Astrocyte (in vitro differentiated cells and primary cell): ENCODE data around the gene RYR2. TPM values are rescaled to one million over a fixed set of nuclear protein-coding genes. Genes with fewer than 3 reads are reported as not detected.
"Not testable (repeated sequence)": the region's sequence is repeated elsewhere in the genome, so short reads cannot be mapped to it uniquely, and the experiment has no call there.

Source experiments
- DNase-seq: peaks from one replicate; pipeline ENCODE4 v3.0.0-alpha.2; 2010; ENCODE audit warnings: low read depth
- FAIRE-seq: peaks from 2 replicates; lab custom pipeline; 2011; peaks lifted over from hg19 to GRCh38; lab: Jason Lieb, UNC
- H2AFZ ChIP-seq: 2 replicates; pipeline ENCODE4 v1.6.0; 2012; ENCODE audit warnings: low read depth, low read length, inconsistent platforms
- H3K27ac ChIP-seq: 2 replicates; pipeline ENCODE4 v1.5.1; 2011; ENCODE audit warnings: low read depth, low read length, inconsistent platforms
- H3K27me3 ChIP-seq: 2 replicates; pipeline ENCODE4 v1.6.0; 2011; ENCODE audit warnings: low read length, inconsistent platforms; ENCODE audit not compliant: insufficient read depth
- H3K36me3 ChIP-seq: 2 replicates; pipeline ENCODE4 v1.5.1; 2011; ENCODE audit warnings: low read length, inconsistent platforms; ENCODE audit not compliant: insufficient read depth
- H3K4me1 ChIP-seq: 2 replicates; pipeline ENCODE4 v1.5.1; 2011; ENCODE audit warnings: low read length, inconsistent platforms; ENCODE audit not compliant: insufficient read depth
- H3K4me2 ChIP-seq: 2 replicates; pipeline ENCODE4 v1.6.0; 2012; ENCODE audit warnings: low read length, inconsistent platforms
- H3K4me3 ChIP-seq: 2 replicates; pipeline ENCODE4 v1.5.1; 2011; ENCODE audit warnings: low read depth, mild to moderate bottlenecking, low read length, inconsistent platforms; ENCODE audit not compliant: insufficient read depth
- H3K79me2 ChIP-seq: 2 replicates; pipeline ENCODE4 v1.6.0; 2012; ENCODE audit warnings: mild to moderate bottlenecking, low read length, inconsistent platforms; ENCODE audit not compliant: insufficient read depth
- H3K9ac ChIP-seq: 2 replicates; pipeline ENCODE4 v1.6.0; 2012; ENCODE audit warnings: mild to moderate bottlenecking, low read length, inconsistent platforms
- H3K9me3 ChIP-seq: 2 replicates; pipeline ENCODE4 v1.5.1; 2012; ENCODE audit warnings: low read depth, mild to moderate bottlenecking, low read length, inconsistent platforms; ENCODE audit not compliant: insufficient read depth
- H4K20me1 ChIP-seq: 2 replicates; pipeline ENCODE4 v1.6.0; 2012; ENCODE audit warnings: low read length, inconsistent platforms; ENCODE audit not compliant: insufficient read depth
- H3K27ac Mint-ChIP-seq: one replicate; pipeline ENCODE4 v1.8.0; 2021; ENCODE audit warnings: mild to moderate bottlenecking, mixed read lengths; ENCODE audit not compliant: unreplicated experiment
- H3K27me3 Mint-ChIP-seq: one replicate; pipeline ENCODE4 v1.8.0; 2021; ENCODE audit warnings: low read depth, mixed read lengths; ENCODE audit not compliant: unreplicated experiment
- H3K36me3 Mint-ChIP-seq: one replicate; pipeline ENCODE4 v1.8.0; 2021; ENCODE audit warnings: low read depth, mixed read lengths; ENCODE audit not compliant: unreplicated experiment
- H3K4me1 Mint-ChIP-seq: one replicate; pipeline ENCODE4 v1.8.0; 2021; ENCODE audit warnings: low read depth, mixed read lengths; ENCODE audit not compliant: unreplicated experiment
- H3K4me3 Mint-ChIP-seq: one replicate; pipeline ENCODE4 v1.8.0; 2021; ENCODE audit warnings: mild to moderate bottlenecking, moderate library complexity, mixed read lengths; ENCODE audit not compliant: unreplicated experiment
- H3K9me3 Mint-ChIP-seq: one replicate; pipeline ENCODE4 v1.8.0; 2021; ENCODE audit warnings: mild to moderate bottlenecking, mixed read lengths; ENCODE audit not compliant: unreplicated experiment
- CTCF ChIP-seq: IDR thresholded peaks from 2 replicates; pipeline ENCODE4 v1.5.1; 2011; ENCODE audit warnings: low read depth, mild to moderate bottlenecking, inconsistent platforms, low read length, moderate library complexity; ENCODE audit not compliant: insufficient read depth
- EZH2 ChIP-seq: IDR thresholded peaks from 2 replicates; pipeline ENCODE4 v1.6.1; 2012; ENCODE audit warnings: mild to moderate bottlenecking, low read length, inconsistent platforms; ENCODE audit not compliant: insufficient read depth
- total RNA-seq: library from RNA; stranded (reverse); gene quantifications from 2 replicates; pipeline ENCODE4 v1.2.1, GENCODE V29; 2021

The RYR2 gene
- total RNA-seq, 1 donor from 2014 or later = 0.30 TPM

- no peaks in the 10 kb centered on the region for H3K79me2 ChIP-seq
Measured at GRCh38 chr1:237838320-237838719, 796.3 kb downstream of the RYR2 start.

DNA sequence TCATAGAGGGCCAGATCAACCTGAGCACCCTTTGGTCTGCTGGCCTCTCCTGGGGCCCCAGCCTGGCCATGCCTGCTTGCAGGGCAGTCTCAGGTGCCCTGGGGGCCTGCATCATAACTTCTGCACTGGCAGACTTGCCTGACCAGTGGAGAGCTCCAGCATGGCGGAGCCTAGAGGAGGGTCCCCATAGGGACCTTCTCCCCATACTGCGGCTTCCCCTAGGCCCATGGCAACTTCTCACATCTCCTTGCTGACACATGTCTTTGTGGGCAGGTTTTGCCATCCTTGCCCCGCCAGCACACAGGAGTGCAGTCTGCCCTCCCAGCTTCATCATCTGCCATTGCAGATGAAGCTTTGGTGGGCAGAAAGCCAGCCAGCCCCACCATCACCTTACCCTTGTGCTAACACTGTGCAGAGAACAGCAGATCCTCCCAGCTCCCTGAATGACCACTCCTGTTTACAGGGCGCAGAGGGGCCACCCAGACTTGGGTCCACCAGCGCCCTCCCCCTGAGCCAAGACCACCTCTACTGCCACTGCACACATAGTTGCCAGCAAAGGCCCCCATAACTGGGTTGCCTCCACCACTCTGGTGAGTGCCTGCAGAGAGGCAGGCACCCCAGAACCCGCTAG lies 797.0 kb downstream of the RYR2 start:
- no peaks in the 10 kb centered on the region for H3K79me2 ChIP-seq
- Mint-ChIP-seq H3K9me3 (no peaks in the 10 kb centered on the region), H3K4me1 (no peaks in the 10 kb centered on the region), H3K27me3 (no peaks in the 10 kb centered on the region), H3K4me3 (no peak overlapping the region), H3K27ac (no peak overlapping the region), H3K36me3 (no peaks in the 10 kb centered on the region)
- DNase-seq = no peak
- H3K9ac ChIP-seq = no peak overlapping the region
- H3K4me1 ChIP-seq = no peaks in the 10 kb centered on the region
- H3K27me3 ChIP-seq = no peaks in the 10 kb centered on the region
- H3K27ac ChIP-seq = no peak overlapping the region
- no peaks in the 10 kb centered on the region for H4K20me1 ChIP-seq
- H3K36me3 ChIP-seq = no peaks in the 10 kb centered on the region
- H3K4me2 ChIP-seq = no peak overlapping the region
- H3K4me3 ChIP-seq = no peak overlapping the region
- TF ChIP-seq EZH2 (no peak), CTCF (no peak)
- no peak for FAIRE-seq
- H3K9me3 ChIP-seq = no peaks in the 10 kb centered on the region
- no peak overlapping the region for H2AFZ ChIP-seq

More at GRCh38 chr1:237838320-237838719, 796.3 kb downstream of the RYR2 start:
- Histone ChIP-seq H3K36me3 (no peaks in the 10 kb centered on the region), H3K27me3 (no peaks in the 10 kb centered on the region), H3K9me3 (no peaks in the 10 kb centered on the region), H4K20me1 (no peaks in the 10 kb centered on the region), H3K4me1 (no peaks in the 10 kb centered on the region), H3K9ac (no peak overlapping the region), H3K4me2 (no peak overlapping the region), H3K27ac (no peak overlapping the region), H3K4me3 (no peak overlapping the region), H2AFZ (no peak overlapping the region)
- no peak for FAIRE-seq
- Mint-ChIP-seq H3K27ac (no peak overlapping the region), H3K4me3 (no peak overlapping the region), H3K36me3 (no peaks in the 10 kb centered on the region), H3K27me3 (no peaks in the 10 kb centered on the region), H3K4me1 (no peaks in the 10 kb centered on the region), H3K9me3 (no peaks in the 10 kb centered on the region)
- no peak for TF ChIP-seq CTCF
- no peak for TF ChIP-seq EZH2
- no peak for DNase-seq

DNA sequence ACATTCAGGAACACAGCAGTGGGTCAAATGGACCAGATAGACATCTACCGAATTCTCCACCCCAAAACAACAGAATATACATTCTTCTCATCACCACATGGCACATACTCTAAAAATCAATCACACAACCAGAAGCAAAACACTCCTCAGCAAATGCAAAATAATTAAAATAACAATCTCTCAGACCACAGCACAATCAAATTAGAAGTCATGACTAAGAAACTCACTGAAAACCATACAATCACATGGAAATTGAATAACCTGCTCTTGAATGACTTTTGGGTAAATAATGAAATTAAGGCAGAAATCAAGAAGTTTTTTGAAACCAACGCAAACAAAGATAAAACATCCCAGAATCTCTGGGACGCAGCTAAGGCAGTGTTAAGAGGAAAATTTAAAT lies 799.5 kb downstream of the RYR2 start:
- no peak overlapping the region for H3K27ac ChIP-seq
- Mint-ChIP-seq H3K36me3 (no peaks in the 10 kb centered on the region), H3K4me3 (no peak overlapping the region), H3K27ac (no peak overlapping the region), H3K9me3 (no peaks in the 10 kb centered on the region), H3K4me1 (no peaks in the 10 kb centered on the region), H3K27me3 (no peaks in the 10 kb centered on the region)
- FAIRE-seq = no peak
- H3K4me1 ChIP-seq = no peaks in the 10 kb centered on the region
- H3K4me2 ChIP-seq = no peak overlapping the region
- no peak for TF ChIP-seq EZH2
- TF ChIP-seq CTCF = no peak
- H3K36me3 ChIP-seq = no peaks in the 10 kb centered on the region
- no peak overlapping the region for H3K9ac ChIP-seq
- H3K9me3 ChIP-seq = no peaks in the 10 kb centered on the region
- H3K27me3 ChIP-seq = no peaks in the 10 kb centered on the region
- no peak overlapping the region for H2AFZ ChIP-seq
- no peaks in the 10 kb centered on the region for H4K20me1 ChIP-seq
- H3K79me2 ChIP-seq = no peaks in the 10 kb centered on the region
- H3K4me3 ChIP-seq = no peak overlapping the region
- DNase-seq = no peak

- DNase-seq, H3K4me1 Mint-ChIP-seq, H3K4me3 Mint-ChIP-seq, H3K27me3 ChIP-seq, H3K9me3 ChIP-seq, H3K4me2 ChIP-seq, H3K9me3 Mint-ChIP-seq, H3K9ac ChIP-seq, H3K4me1 ChIP-seq, H4K20me1 ChIP-seq, FAIRE-seq, H3K36me3 Mint-ChIP-seq, H3K27ac Mint-ChIP-seq, H3K36me3 ChIP-seq, H2AFZ ChIP-seq, H3K27ac ChIP-seq, H3K79me2 ChIP-seq, H3K4me3 ChIP-seq, H3K27me3 Mint-ChIP-seq: not testable (repeated sequence)
Measured at GRCh38 chr1:237843516-237843915, 801.5 kb downstream of the RYR2 start.
